OCI-LY7 (cell line): ENCODE measurements around the gene CIT. TPM values are rescaled to one million over a fixed set of nuclear protein-coding genes. Genes with fewer than 3 reads are reported as not detected.

ENCODE experiments used
- BruUV-seq: library from RNA; stranded (reverse); fragments of 400-500 nt; replicated peaks from 2 replicates; lab custom pipeline; 2021; lab: Mats Ljungman, UMichigan
- CTCF ChIA-PET: fragments of 300-600 bp; sonication (Branson Sonifier 250); formaldehyde crosslinking; loops from one replicate; lab custom pipeline; 2022; ENCODE audit warnings: antibody characterized with exemption; ENCODE audit not compliant: unreplicated experiment; lab: Charles Lee
- POLR2A ChIA-PET: fragments of 300-600 bp; sonication (Branson Sonifier 250); formaldehyde crosslinking; loops from one replicate; lab custom pipeline; 2022; ENCODE audit warnings: antibody characterized with exemption; lab: Charles Lee
- DNase-seq: peaks from one replicate; pipeline ENCODE4 v3.0.0-alpha.2; 2015; ENCODE audit warnings: low spot score
- H2AFZ ChIP-seq: fragments of 200-600 bp; sonication (generic), shearing (Covaris generic); 2 replicates; pipeline ENCODE4 v1.6.1; 2014; ENCODE audit warnings: mild to moderate bottlenecking, antibody characterized with exemption, low read length, moderate library complexity
- H3K27ac ChIP-seq: fragments of 200-600 bp; sonication (generic); 2 replicates; pipeline ENCODE4 v1.5.1; 2014; ENCODE audit warnings: mixed run types, low read depth, mild to moderate bottlenecking, moderate library complexity, low read length, inconsistent platforms; ENCODE audit not compliant: poor library complexity, severe bottlenecking
- H3K36me3 ChIP-seq: fragments of 200-600 bp; sonication (generic); 2 replicates; pipeline ENCODE4 v1.6.1; 2014; ENCODE audit warnings: mild to moderate bottlenecking, antibody characterized with exemption, low read length, moderate library complexity, mixed read lengths; ENCODE audit not compliant: insufficient read depth
- H3K4me1 ChIP-seq: fragments of 200-600 bp; sonication (generic); 2 replicates; pipeline ENCODE4 v1.5.1; 2014; ENCODE audit warnings: mild to moderate bottlenecking, low read length; ENCODE audit not compliant: insufficient read depth, poor library complexity, severe bottlenecking
- H3K4me2 ChIP-seq: fragments of 200-600 bp; sonication (generic); 2 replicates; pipeline ENCODE4 v1.6.1; 2014; ENCODE audit warnings: mild to moderate bottlenecking, low read length
- H3K4me3 ChIP-seq: fragments of 200-600 bp; sonication (generic); 2 replicates; pipeline ENCODE4 v1.5.1; 2014; ENCODE audit warnings: mild to moderate bottlenecking, low read depth, low read length; ENCODE audit not compliant: poor library complexity, severe bottlenecking
- H3K79me2 ChIP-seq: fragments of 200-600 bp; sonication (generic); 2 replicates; pipeline ENCODE4 v1.6.1; 2016; ENCODE audit warnings: low read depth, mild to moderate bottlenecking, low read length, moderate library complexity, mixed read lengths; ENCODE audit not compliant: insufficient read depth
- H3K9me2 ChIP-seq: fragments of 200-600 bp; sonication (generic); 2 replicates; pipeline ENCODE4 v1.6.1; 2016; ENCODE audit warnings: mild to moderate bottlenecking, low read length, mixed read lengths; ENCODE audit not compliant: insufficient read depth
- H3K9me3 ChIP-seq: fragments of 200-600 bp; sonication (generic); 2 replicates; pipeline ENCODE4 v1.6.1; 2014; ENCODE audit warnings: mild to moderate bottlenecking, mixed run types, low read length, mixed read lengths
- H4K20me1 ChIP-seq: fragments of 200-600 bp; sonication (generic); 2 replicates; pipeline ENCODE4 v1.6.1; 2014; ENCODE audit warnings: mild to moderate bottlenecking, antibody characterized with exemption, low read length, moderate library complexity, mixed read lengths; ENCODE audit not compliant: insufficient read depth
- CTCF ChIP-seq: fragments of 200-600 bp; sonication (generic); conservative IDR thresholded peaks from 2 replicates; pipeline ENCODE4 v1.5.1; 2014; ENCODE audit warnings: mild to moderate bottlenecking, antibody characterized with exemption, low read length, moderate library complexity, mixed read lengths
- EZH2phosphoT487 ChIP-seq: fragments of 200-600 bp; sonication (generic); IDR thresholded peaks from 2 replicates; pipeline ENCODE4 v1.6.1; 2018; ENCODE audit warnings: low read depth, borderline replicate concordance, mild to moderate bottlenecking, mixed run types, antibody characterized with exemption, low read length, moderate library complexity, mixed read lengths
- intact Hi-C: fragments of 100-400 bp; cut with micrococcal nuclease; formaldehyde crosslinking; loops from one replicate; pipeline ENCODE4 v1.10.0; 2022; ENCODE audit not compliant: unreplicated experiment
- total RNA-seq, 2 experiments: library from RNA; depleted of rRNA in 1 of 2; stranded (reverse); fragments of >200 nt in 1 of 2; shearing (Covaris generic) in 1 of 2; gene quantifications; 2 replicates each; pipeline ENCODE4 v1.2.3, GENCODE V29; 2014 to 2022

CIT gene
- total RNA-seq, 2 experiments from 2014 or later = 33.4 to 90.1 TPM

- H4K20me1 ChIP-seq = no peaks in the 10 kb centered on the region
- BruUV-seq = no TSS peak
- H3K9me3 ChIP-seq = no peaks in the 10 kb centered on the region
- no peak overlapping the region for H3K4me2 ChIP-seq
- H3K36me3 ChIP-seq = peaks cover 91% of the 10 kb centered on the region
- no peak overlapping the region for H2AFZ ChIP-seq
- POLR2A ChIA-PET = no interaction called here
- H3K4me1 ChIP-seq = peaks cover 17% of the 10 kb centered on the region
- DNase-seq = no peak
- CTCF ChIA-PET = no interaction called here
- H3K9me2 ChIP-seq = no peaks in the 10 kb centered on the region
- H3K79me2 ChIP-seq = peaks cover 28% of the 10 kb centered on the region
- TF ChIP-seq CTCF = no peak
- TF ChIP-seq EZH2phosphoT487 = no peak
- intact Hi-C loops = no loop called here
- no peak overlapping the region for H3K27ac ChIP-seq
- no peak overlapping the region for H3K4me3 ChIP-seq
Measured at GRCh38 chr12:119673634-119674033, 203.5 kb downstream of the CIT start.

- peaks cover 80% of the 10 kb centered on the region for H3K36me3 ChIP-seq
- peaks cover 19% of the 10 kb centered on the region for H3K4me1 ChIP-seq
- no TSS peak for BruUV-seq
- H3K9me3 ChIP-seq = no peaks in the 10 kb centered on the region
- intact Hi-C loops = no loop called here
- CTCF ChIA-PET = no interaction called here
- POLR2A ChIA-PET = interaction anchor here (1.0 kb wide), 1 partner anchor 10 kb away, joined by 4 read pairs; no protein-coding TSS in a partner anchor
- H4K20me1 ChIP-seq = no peaks in the 10 kb centered on the region
- no peak overlapping the region for H2AFZ ChIP-seq
- no peak overlapping the region for H3K4me2 ChIP-seq
- H3K79me2 ChIP-seq = peaks cover 35% of the 10 kb centered on the region
- TF ChIP-seq CTCF (no peak), EZH2phosphoT487 (no peak)
- H3K4me3 ChIP-seq = no peak overlapping the region
- no peaks in the 10 kb centered on the region for H3K9me2 ChIP-seq
- no peak overlapping the region for H3K27ac ChIP-seq
- DNase-seq = no peak
Measured at GRCh38 chr12:119672194-119672593, 204.9 kb downstream of the CIT start.

- CTCF ChIA-PET = no interaction called here
- Histone ChIP-seq H3K36me3 (peaks cover 69% of the 10 kb centered on the region), H3K4me2 (peak overlapping the region; percentile 53; the same call in 1 of the 2 replicates), H3K79me2 (peaks cover 35% of the 10 kb centered on the region), H3K27ac (no peak overlapping the region), H2AFZ (no peak overlapping the region), H3K4me3 (no peak overlapping the region), H3K9me2 (no peaks in the 10 kb centered on the region), H3K9me3 (no peaks in the 10 kb centered on the region), H4K20me1 (no peaks in the 10 kb centered on the region), H3K4me1 (peaks cover 30% of the 10 kb centered on the region)
- no peak for DNase-seq
- TF ChIP-seq CTCF = no peak
- POLR2A ChIA-PET = interaction anchor here (0.7 kb wide), 1 partner anchor 23 kb away, joined by 3 read pairs; no protein-coding TSS in a partner anchor
- intact Hi-C loops = no loop called here
- no TSS peak for BruUV-seq
Measured at GRCh38 chr12:119671070-119671469, 206.1 kb downstream of the CIT start.
